ENCODE data around the gene TULP4. TPM values are rescaled to one million over a fixed set of nuclear protein-coding genes. Genes with fewer than 3 reads are reported as not detected.
A peak's percentile ranks its signal among the peaks of the same experiment; 100 is the strongest.

TULP4 gene
- total RNA-seq, 1 experiment from 2014 or later = 64.6 TPM

- H3K23ac ChIP-seq (ENCODE audit: insufficient read length, low read depth, low read length) = no peak overlapping the region
- H3K4me3 Mint-ChIP-seq = no peak overlapping the region
- H3K14ac ChIP-seq (ENCODE audit: insufficient read depth, low read length) = no peak overlapping the region
- no peak overlapping the region for H3K18ac ChIP-seq (ENCODE audit: insufficient read length, low read depth, low read length)
- H3K9ac ChIP-seq (ENCODE audit: extremely low read depth, insufficient read length, low read length) = no peak overlapping the region
- no peaks in the 10 kb centered on the region for H4K20me1 ChIP-seq (ENCODE audit: control insufficient read depth, insufficient read depth, insufficient read length)
- peaks cover 16% of the 10 kb centered on the region; the same call in 1 of the 2 replicates for H3K79me2 ChIP-seq (ENCODE audit: insufficient read depth, low read length)
- no peak overlapping the region for H4K8ac ChIP-seq (replicated peaks; ENCODE audit: insufficient read length, low read depth, low read length)
- no peak overlapping the region for H2BK15ac ChIP-seq (ENCODE audit: low read depth, low read length)
- H3K27me3 Mint-ChIP-seq (ENCODE audit: low read depth) = no peaks in the 10 kb centered on the region
- peaks cover 26 to 29% of the 10 kb centered on the region in 2 experiments for H3K4me1 Mint-ChIP-seq
- peaks cover 7% of the 10 kb centered on the region; the same call in 1 of the 2 replicates for H3K4me1 ChIP-seq (ENCODE audit: insufficient read depth, low read length)
- H3K4me2 ChIP-seq (ENCODE audit: insufficient read depth, insufficient read length, low read length) = no peak overlapping the region
- H2AK5ac ChIP-seq (ENCODE audit: insufficient read length, low read length) = no peak overlapping the region
- WGBS (ENCODE audit: extremely low coverage, insufficient read length, low lambda C conversion rate) = no CpG with 5 or more reads among the region's 5 CpGs
- H2AFZ ChIP-seq (ENCODE audit: low read length) = no peak overlapping the region
- H3K23me2 ChIP-seq (ENCODE audit: insufficient read length, low read depth, low read length, poor library complexity, severe bottlenecking) = peaks cover 4% of the 10 kb centered on the region
- H3K27ac ChIP-seq (ENCODE audit: insufficient read length, low read depth, low read length) = no peak overlapping the region
- TF ChIP-seq CTCF (conservative IDR thresholded peaks at IDR 0.05) = no peak
- DNase-seq = no peak
- H2BK5ac ChIP-seq (ENCODE audit: insufficient read length, low read length) = no peak overlapping the region
- H3K79me1 ChIP-seq (ENCODE audit: insufficient read depth, low read depth, low read length, poor library complexity, severe bottlenecking) = no peaks in the 10 kb centered on the region
- no peak overlapping the region for H2BK12ac ChIP-seq (ENCODE audit: insufficient read length, low read depth, low read length)
- no peak overlapping the region for H4K91ac ChIP-seq (ENCODE audit: insufficient read length, low read depth, low read length)
- H2BK120ac ChIP-seq (ENCODE audit: low read depth, low read length, poor library complexity, severe bottlenecking) = no peak overlapping the region
- H3K9me3 Mint-ChIP-seq = no peaks in the 10 kb centered on the region
- no peak overlapping the region for H2BK20ac ChIP-seq (ENCODE audit: low read depth, low read length, poor library complexity, severe bottlenecking)
- peak overlapping the region; percentile 75 for H4K5ac ChIP-seq (ENCODE audit: insufficient read length, low read depth, low read length)
- no peak overlapping the region for H3K27ac Mint-ChIP-seq
- H3K36me3 Mint-ChIP-seq (ENCODE audit: insufficient read depth in 1 of 3, low read depth in 3 of 3) = peaks cover 0 to 6% (median 0%) of the 10 kb centered on the region in 3 experiments; a peak in 2 of 7 replicates
- H3K27me3 ChIP-seq (ENCODE audit: insufficient read depth, low read length) = no peaks in the 10 kb centered on the region
- H3K56ac ChIP-seq (ENCODE audit: insufficient read length, low read depth, low read length) = no peak overlapping the region
- no peaks in the 10 kb centered on the region for H3K9me3 ChIP-seq (ENCODE audit: control insufficient read depth, low read depth, low read length)
- no peak overlapping the region for H3K4ac ChIP-seq (ENCODE audit: low read depth, low read length)
- H3T11ph ChIP-seq (ENCODE audit: low read length) = no peak overlapping the region
Observed at GRCh38 chr6:158557927-158558326, 245.7 kb downstream of the TULP4 start.

Data from H9 (cell line).